Measurements from ENCODE around the gene PREX1.

GRCh38 chr20:48776306-48776705, 51.5 kb downstream of the PREX1 start:
- TF ChIP-seq CTCF (conservative IDR thresholded peaks at IDR 0.05; ENCODE audit: low read length), result no peak
- no peak for TF ChIP-seq EZH2phosphoT487 (IDR thresholded peaks at IDR 0.05; ENCODE audit: borderline replicate concordance, low read depth, low read length)

Data from OCI-LY7 (cell line).